RWPE2 (cell line): ENCODE measurements around the gene SLC44A5.

Experiments
- ATAC-seq: fragments of 200-7000 bp; cut with Tn5 transposase; 3 replicates; pipeline ENCODE4 v1.9.1; 2021; ENCODE audit warnings: low read depth
- DNase-seq: peaks from one replicate; pipeline ENCODE4 v3.0.0-alpha.2; 2020; ENCODE audit warnings: low spot score
- H3K27ac ChIP-seq: fragments of 450-650 bp; 2 replicates; pipeline ENCODE4 v1.5.1; 2017; ENCODE audit warnings: mild to moderate bottlenecking; ENCODE audit not compliant: poor library complexity, severe bottlenecking
- H3K27me3 ChIP-seq: fragments of 250-450 bp; sonication (Bioruptor Pico); 2 replicates; pipeline ENCODE4 v1.5.1; 2021; ENCODE audit warnings: mild to moderate bottlenecking, moderate library complexity; ENCODE audit not compliant: insufficient read depth, poor library complexity, severe bottlenecking
- H3K36me3 ChIP-seq: fragments of 250-450 bp; sonication (Bioruptor Pico); 2 replicates; pipeline ENCODE4 v1.5.1; 2020; ENCODE audit warnings: low read depth, mild to moderate bottlenecking, moderate library complexity
- H3K4me1 ChIP-seq: fragments of 250-450 bp; sonication (Bioruptor Pico); 2 replicates; pipeline ENCODE4 v1.5.1; 2021; ENCODE audit warnings: mild to moderate bottlenecking, moderate library complexity; ENCODE audit not compliant: insufficient read depth, poor library complexity, severe bottlenecking
- H3K4me3 ChIP-seq: fragments of 250-450 bp; sonication (Bioruptor Pico); 2 replicates; pipeline ENCODE4 v1.5.1; 2021; ENCODE audit warnings: mild to moderate bottlenecking, moderate library complexity; ENCODE audit not compliant: severe bottlenecking
- H3K9me3 ChIP-seq: fragments of 250-450 bp; sonication (Bioruptor Pico); 2 replicates; pipeline ENCODE4 v1.5.1; 2021; ENCODE audit warnings: mild to moderate bottlenecking, moderate library complexity; ENCODE audit not compliant: severe bottlenecking
- CTCF ChIP-seq: fragments of 450-650 bp; IDR thresholded peaks from one replicate; pipeline ENCODE4 v1.5.1; 2017; ENCODE audit warnings: mild to moderate bottlenecking, moderate library complexity; ENCODE audit not compliant: poor library complexity, severe bottlenecking

The SLC44A5 gene

GRCh38 chr1:75237316-75237715, 373.6 kb downstream of the SLC44A5 start:
- no peak for ATAC-seq
- H3K9me3 ChIP-seq: no peaks in the 10 kb centered on the region
- H3K27ac ChIP-seq: no peak overlapping the region
- no peak overlapping the region for H3K4me3 ChIP-seq
- H3K27me3 ChIP-seq: no peaks in the 10 kb centered on the region
- no peaks in the 10 kb centered on the region for H3K4me1 ChIP-seq
- no peaks in the 10 kb centered on the region for H3K36me3 ChIP-seq
- TF ChIP-seq CTCF: no peak
- DNase-seq: no peak

- no peaks in the 10 kb centered on the region for H3K4me1 ChIP-seq
- ATAC-seq: no peak
Observed at GRCh38 chr1:75234562-75234961, 376.4 kb downstream of the SLC44A5 start.

GRCh38 chr1:75233302-75233929, 377.5 kb downstream of the SLC44A5 start:
- no peak overlapping the region for H3K4me3 ChIP-seq
- H3K4me1 ChIP-seq: no peaks in the 10 kb centered on the region
- TF ChIP-seq CTCF: peak; percentile 86
- no peaks in the 10 kb centered on the region for H3K9me3 ChIP-seq
- no peaks in the 10 kb centered on the region for H3K36me3 ChIP-seq
- H3K27me3 ChIP-seq: no peaks in the 10 kb centered on the region
- H3K27ac ChIP-seq: no peak overlapping the region
- DNase-seq: no peak
- ATAC-seq: peak; percentile 88

More at GRCh38 chr1:75234562-75234961, 376.4 kb downstream of the SLC44A5 start:
- Histone ChIP-seq H3K27me3 (no peaks in the 10 kb centered on the region), H3K27ac (no peak overlapping the region), H3K9me3 (no peaks in the 10 kb centered on the region), H3K4me3 (no peak overlapping the region), H3K36me3 (no peaks in the 10 kb centered on the region)
- no peak for TF ChIP-seq CTCF
- no peak for DNase-seq

- Histone ChIP-seq H3K4me3 (no peak overlapping the region), H3K36me3 (no peaks in the 10 kb centered on the region), H3K4me1 (no peaks in the 10 kb centered on the region), H3K27ac (no peak overlapping the region), H3K27me3 (no peaks in the 10 kb centered on the region), H3K9me3 (no peaks in the 10 kb centered on the region)
- no peak for DNase-seq
- TF ChIP-seq CTCF: no peak
- no peak for ATAC-seq
Observed at GRCh38 chr1:75220072-75220471, 390.8 kb downstream of the SLC44A5 start.

GRCh38 chr1:75214017-75214416, 396.9 kb downstream of the SLC44A5 start:
- DNase-seq: no peak
- H3K4me1 ChIP-seq: no peaks in the 10 kb centered on the region
- no peaks in the 10 kb centered on the region for H3K36me3 ChIP-seq
- no peaks in the 10 kb centered on the region for H3K27me3 ChIP-seq
- no peak overlapping the region for H3K4me3 ChIP-seq
- H3K27ac ChIP-seq: no peak overlapping the region
- no peak for ATAC-seq
- no peak for TF ChIP-seq CTCF
- no peaks in the 10 kb centered on the region for H3K9me3 ChIP-seq
